H1 (cell line): ENCODE measurements around the gene MAD2L1. TPM values are rescaled to one million over a fixed set of nuclear protein-coding genes. Genes with fewer than 3 reads are reported as not detected.

Experiments
- HDAC6 ChIP-seq: IDR thresholded peaks from one replicate; pipeline ENCODE4 v1.7.1; 2012; ENCODE audit warnings: low read depth, mild to moderate bottlenecking, inconsistent platforms, low read length, moderate library complexity
- MAX ChIP-seq: IDR thresholded peaks from 2 replicates; pipeline ENCODE4 v1.6.1; 2012; ENCODE audit warnings: inconsistent platforms
- SP1 ChIP-seq: IDR thresholded peaks from 2 replicates; pipeline ENCODE4 v1.6.1; 2011; ENCODE audit warnings: low read depth, low read length
- SRF ChIP-seq: IDR thresholded peaks from 2 replicates; pipeline ENCODE4 v1.6.1; 2011; ENCODE audit warnings: mild to moderate bottlenecking, low read depth, low read length, moderate library complexity
- polyA plus RNA-seq, 7 experiments: library from polyadenylated mRNA; depleted of rRNA in 3 of 7; stranded (reverse) in 5 of 7; unstranded in 2 of 7; fragments of >200 nt in 5 of 7; fragments of 200-250 nt in 2 of 7; gene quantifications; 1 replicate in 5 of 7; 2 replicates in 1 of 7; 4 replicates in 1 of 7; pipeline versions ENCODE4 v1.2.1 to v1.2.3, GENCODE V29; 2011 to 2013; ENCODE audit warnings: missing spikeins in 2 of 7, mixed read lengths in 2 of 7
- total RNA-seq: library from RNA; stranded (reverse); fragmentation: NEBNext Ultra II Directional; extraction: Animal tissue kit (Norgen Biotek cat#: 25700); gene quantifications from 2 replicates; pipeline ENCODE4 v1.2.1, GENCODE V29; 2021

MAD2L1 gene
- total and polyA plus RNA-seq, 2 of the 8 experiments (the other 6 are each of a cell fraction or from before 2014, with no cell fraction given) = 51.1 to 88.1 TPM

- TF ChIP-seq HDAC6 = no peak
- no peak for TF ChIP-seq SRF
- no peak for TF ChIP-seq SP1
- no peak for TF ChIP-seq MAX
These were observed 22.8 kb downstream of the MAD2L1 start (continued) for GRCh38 chr4:120043828-120044227.
